SK-N-MC (cell line): ENCODE data around the gene PLAU.

Experiments used
- EZH2 ChIP-seq: fragments of 200-600 bp; sonication (generic); IDR thresholded peaks from one replicate; pipeline ENCODE4 v1.6.1; 2017; ENCODE audit warnings: antibody characterized with exemption
- POLR2AphosphoS5 ChIP-seq: IDR thresholded peaks from 2 replicates; pipeline ENCODE4 v1.6.1; 2012; ENCODE audit warnings: mild to moderate bottlenecking, low read depth, low read length, borderline replicate concordance

- TF ChIP-seq EZH2 (no peak), POLR2AphosphoS5 (no peak)
These were observed 12.1 kb upstream of the PLAU start for GRCh38 chr10:73898730-73899410.
